ENCODE measurements around the gene CYP4A11.
"Not testable (repeated sequence)": the region's sequence is repeated elsewhere in the genome, so short reads cannot be mapped to it uniquely, and the experiment has no call there.

The CYP4A11 gene

GRCh38 chr1:46941135-46941694, at the start of gene CYP4A11:
CYP4A11 (minus strand) TSS chr1:46941476; CDS start chr1:46941433, 43 bp downstream.
- DNase-seq = no peak

- DNase-seq = not testable (repeated sequence)
These were observed 49.3 kb upstream of the CYP4A11 start for GRCh38 chr1:46990541-46990940.

GRCh38 chr1:46983830-46984586, 42.7 kb upstream of the CYP4A11 start:
- DNase-seq = no peak

GRCh38 chr1:46983166-46983829, 42.0 kb upstream of the CYP4A11 start:
- DNase-seq = no peak

GRCh38 chr1:46969014-46969619, 27.8 kb upstream of the CYP4A11 start:
- DNase-seq = no peak

- DNase-seq = not testable (repeated sequence)
These were observed 21.0 kb upstream of the CYP4A11 start for GRCh38 chr1:46962272-46962671.

GRCh38 chr1:46961066-46961758, 19.9 kb upstream of the CYP4A11 start:
- DNase-seq = no peak

GRCh38 chr1:46960250-46960649, 19.0 kb upstream of the CYP4A11 start:
- DNase-seq = no peak

- not testable (repeated sequence) for DNase-seq
These were observed 13.8 kb upstream of the CYP4A11 start for GRCh38 chr1:46955116-46955515.

GRCh38 chr1:46953847-46954246, 12.6 kb upstream of the CYP4A11 start:
- DNase-seq = not testable (repeated sequence)

GRCh38 chr1:46949417-46949666, 8.1 kb upstream of the CYP4A11 start:
- not testable (repeated sequence) for DNase-seq

GRCh38 chr1:46948629-46949416, 7.5 kb upstream of the CYP4A11 start:
- no peak for DNase-seq

GRCh38 chr1:46947706-46948105, 6.4 kb upstream of the CYP4A11 start:
- not testable (repeated sequence) for DNase-seq

GRCh38 chr1:46942086-46942485, 810 bp upstream of the CYP4A11 start:
- DNase-seq = no peak

GRCh38 chr1:46940307-46940706, 969 bp downstream of the CYP4A11 start:
- DNase-seq = no peak

- DNase-seq = no peak
These were observed 4.0 kb downstream of the CYP4A11 start for GRCh38 chr1:46937270-46937669.

GRCh38 chr1:46936788-46937187, 4.5 kb downstream of the CYP4A11 start:
- no peak for DNase-seq

- DNase-seq = not testable (repeated sequence)
These were observed 6.4 kb downstream of the CYP4A11 start for GRCh38 chr1:46934852-46935251.

GRCh38 chr1:46932020-46932419, 9.3 kb downstream of the CYP4A11 start:
- DNase-seq = not testable (repeated sequence)

- DNase-seq = no peak
These were observed 10.1 kb downstream of the CYP4A11 start for GRCh38 chr1:46931151-46931550.

GRCh38 chr1:46927249-46927835, 13.9 kb downstream of the CYP4A11 start:
- DNase-seq = no peak

- DNase-seq = no peak
These were observed 30.5 kb downstream of the CYP4A11 start for GRCh38 chr1:46910790-46911189.
